ENCODE results near the gene ACTC1. TPM values are rescaled to one million over a fixed set of nuclear protein-coding genes. Genes with fewer than 3 reads are reported as not detected.

Gene ACTC1
- polyA plus RNA-seq, 1 donor from 2014 or later: not detected

- Histone ChIP-seq H4K20me1 (ENCODE audit: insufficient read depth) (no peaks in the 10 kb centered on the region), H3K27me3 (ENCODE audit: insufficient read depth, low read depth, low read length) (peaks cover 20% of the 10 kb centered on the region), H3K79me2 (replicated peaks; ENCODE audit: insufficient read depth, low read length) (no peaks in the 10 kb centered on the region), H3K4me3 (ENCODE audit: low read length) (no peak overlapping the region), H3K9me3 (ENCODE audit: low read length) (no peaks in the 10 kb centered on the region), H3F3A (ENCODE audit: insufficient read depth, low read length, poor library complexity, severe bottlenecking) (no peaks in the 10 kb centered on the region), H3K4me2 (ENCODE audit: low read length) (no peak overlapping the region), H3K9me2 (ENCODE audit: insufficient read depth, low read length) (no peaks in the 10 kb centered on the region), H3K9ac (ENCODE audit: low read length) (no peak overlapping the region), H2AFZ (ENCODE audit: low read depth, low read length) (no peak overlapping the region), H3K36me3 (ENCODE audit: insufficient read depth, low read length) (no peaks in the 10 kb centered on the region), H3K27ac (ENCODE audit: low read length) (no peak overlapping the region)
- TF ChIP-seq TAF1 (IDR thresholded peaks at IDR 0.05; ENCODE audit: low read depth) (no peak), SMC3 (conservative IDR thresholded peaks at IDR 0.05; ENCODE audit: poor library complexity) (no peak), CTCF (IDR thresholded peaks at IDR 0.05; ENCODE audit: poor library complexity, severe bottlenecking) (no peak)
Observed at GRCh38 chr15:34794590-34795206, 651 bp downstream of the ACTC1 start.

- Histone ChIP-seq H3K79me2 (replicated peaks; ENCODE audit: insufficient read depth, low read length) (no peaks in the 10 kb centered on the region), H3K9me3 (ENCODE audit: low read length) (no peaks in the 10 kb centered on the region), H3K27ac (ENCODE audit: low read length) (no peak overlapping the region), H3K9me2 (ENCODE audit: insufficient read depth, low read length) (no peaks in the 10 kb centered on the region), H2AFZ (ENCODE audit: low read depth, low read length) (no peak overlapping the region), H3K36me3 (ENCODE audit: insufficient read depth, low read length) (no peaks in the 10 kb centered on the region), H3K27me3 (ENCODE audit: insufficient read depth, low read depth, low read length) (peaks cover 20% of the 10 kb centered on the region), H3K4me3 (ENCODE audit: low read length) (no peak overlapping the region), H3K4me2 (ENCODE audit: low read length) (no peak overlapping the region), H4K20me1 (ENCODE audit: insufficient read depth) (no peaks in the 10 kb centered on the region), H3F3A (ENCODE audit: insufficient read depth, low read length, poor library complexity, severe bottlenecking) (no peaks in the 10 kb centered on the region), H3K9ac (ENCODE audit: low read length) (no peak overlapping the region)
- no peak for TF ChIP-seq TAF1 (IDR thresholded peaks at IDR 0.05; ENCODE audit: low read depth)
- no peak for TF ChIP-seq SMC3 (conservative IDR thresholded peaks at IDR 0.05; ENCODE audit: poor library complexity)
Observed at GRCh38 chr15:34793901-34794300, 1.4 kb downstream of the ACTC1 start.

GRCh38 chr15:34793071-34793470, 2.3 kb downstream of the ACTC1 start:
- H3K27me3 ChIP-seq (ENCODE audit: insufficient read depth, low read depth, low read length): peaks cover 20% of the 10 kb centered on the region
- H3K9me2 ChIP-seq (ENCODE audit: insufficient read depth, low read length): no peaks in the 10 kb centered on the region
- TF ChIP-seq EP300 (conservative IDR thresholded peaks at IDR 0.05; ENCODE audit: poor library complexity, severe bottlenecking) (no peak), RAD21 (conservative IDR thresholded peaks at IDR 0.05) (no peak), SMC3 (conservative IDR thresholded peaks at IDR 0.05; ENCODE audit: poor library complexity) (no peak), POLR2AphosphoS5 (IDR thresholded peaks at IDR 0.05) (no peak)
- no peaks in the 10 kb centered on the region for H3K79me2 ChIP-seq (replicated peaks; ENCODE audit: insufficient read depth, low read length)
- H2AFZ ChIP-seq (ENCODE audit: low read depth, low read length): no peak overlapping the region
- H3K36me3 ChIP-seq (ENCODE audit: insufficient read depth, low read length): no peaks in the 10 kb centered on the region
- no peak overlapping the region for H3K9ac ChIP-seq (ENCODE audit: low read length)
- H3K4me2 ChIP-seq (ENCODE audit: low read length): no peak overlapping the region
- no peaks in the 10 kb centered on the region for H3F3A ChIP-seq (ENCODE audit: insufficient read depth, low read length, poor library complexity, severe bottlenecking)
- no peaks in the 10 kb centered on the region for H4K20me1 ChIP-seq (ENCODE audit: insufficient read depth)
- no peak overlapping the region for H3K27ac ChIP-seq (ENCODE audit: low read length)
- no peaks in the 10 kb centered on the region for H3K9me3 ChIP-seq (ENCODE audit: low read length)
- H3K4me3 ChIP-seq (ENCODE audit: low read length): no peak overlapping the region

- TF ChIP-seq RAD21 (conservative IDR thresholded peaks at IDR 0.05) (no peak), EZH2 (IDR thresholded peaks at IDR 0.05; ENCODE audit: borderline replicate concordance, insufficient read depth, low read length, poor library complexity, severe bottlenecking) (no peak)
- no peaks in the 10 kb centered on the region for H3K36me3 ChIP-seq (ENCODE audit: insufficient read depth, low read length)
- no peak overlapping the region for H3K4me2 ChIP-seq (ENCODE audit: low read length)
- H3K9me2 ChIP-seq (ENCODE audit: insufficient read depth, low read length): no peaks in the 10 kb centered on the region
- H4K20me1 ChIP-seq (ENCODE audit: insufficient read depth): no peaks in the 10 kb centered on the region
- H3K4me3 ChIP-seq (ENCODE audit: low read length): no peak overlapping the region
- H3K27ac ChIP-seq (ENCODE audit: low read length): no peak overlapping the region
- peaks cover 20% of the 10 kb centered on the region for H3K27me3 ChIP-seq (ENCODE audit: insufficient read depth, low read depth, low read length)
- no peak overlapping the region for H2AFZ ChIP-seq (ENCODE audit: low read depth, low read length)
- H3K9me3 ChIP-seq (ENCODE audit: low read length): no peaks in the 10 kb centered on the region
- no peaks in the 10 kb centered on the region for H3F3A ChIP-seq (ENCODE audit: insufficient read depth, low read length, poor library complexity, severe bottlenecking)
- H3K9ac ChIP-seq (ENCODE audit: low read length): no peak overlapping the region
- no peaks in the 10 kb centered on the region for H3K79me2 ChIP-seq (replicated peaks; ENCODE audit: insufficient read depth, low read length)
Observed at GRCh38 chr15:34791701-34792100, 3.6 kb downstream of the ACTC1 start.
